MCF 10A (cell line): ENCODE measurements around the gene ABHD5. TPM values are rescaled to one million over a fixed set of nuclear protein-coding genes. Genes with fewer than 3 reads are reported as not detected.

ENCODE experiments used
- BruUV-seq: library from RNA; stranded (reverse); fragments of 400-500 nt; replicated peaks from 2 replicates; lab custom pipeline; 2021; lab: Mats Ljungman, UMichigan
- CTCF ChIA-PET: fragments of 300-600 bp; sonication (Branson Sonifier 250); formaldehyde crosslinking; extraction: SDS; loops from one replicate; lab custom pipeline; 2021; ENCODE audit warnings: antibody characterized with exemption, inconsistent platforms; lab: Yijun Ruan, JAX
- POLR2A ChIA-PET: fragments of 300-600, 350-650 bp; sonication (Branson Sonifier 250); formaldehyde crosslinking; extraction: SDS; loops from one replicate; lab custom pipeline; 2020; ENCODE audit warnings: antibody characterized with exemption, inconsistent platforms; lab: Yijun Ruan, JAX
- DNase-seq: peaks from one replicate; pipeline ENCODE4 v3.0.0-alpha.2; 2018; ENCODE audit not compliant: unreplicated experiment
- H3K27ac Mint-ChIP-seq: one replicate; pipeline ENCODE4 v1.8.0; 2022; ENCODE audit warnings: mild to moderate bottlenecking, low read depth, mixed read lengths; ENCODE audit not compliant: unreplicated experiment
- H3K27me3 Mint-ChIP-seq: one replicate; pipeline ENCODE4 v1.8.0; 2022; ENCODE audit warnings: mixed read lengths; ENCODE audit not compliant: insufficient read depth, unreplicated experiment
- H3K36me3 Mint-ChIP-seq: one replicate; pipeline ENCODE4 v1.8.0; 2022; ENCODE audit warnings: mild to moderate bottlenecking, moderate library complexity, mixed read lengths; ENCODE audit not compliant: insufficient read depth, unreplicated experiment
- H3K4me1 Mint-ChIP-seq: one replicate; pipeline ENCODE4 v1.8.0; 2022; ENCODE audit warnings: mixed read lengths; ENCODE audit not compliant: insufficient read depth, unreplicated experiment
- H3K4me3 Mint-ChIP-seq: one replicate; pipeline ENCODE4 v1.8.0; 2022; ENCODE audit warnings: mild to moderate bottlenecking, moderate library complexity, mixed read lengths; ENCODE audit not compliant: unreplicated experiment
- H3K9me3 Mint-ChIP-seq: one replicate; pipeline ENCODE4 v1.8.0; 2022; ENCODE audit warnings: mixed read lengths; ENCODE audit not compliant: unreplicated experiment
- CTCF ChIP-seq: fragments of 200-600 bp; IDR thresholded peaks from one replicate; pipeline ENCODE4 v1.8.0; 2022; ENCODE audit warnings: antibody characterized with exemption, mild to moderate bottlenecking; ENCODE audit not compliant: unreplicated experiment
- intact Hi-C: fragments of 100-400 bp; cut with micrococcal nuclease; formaldehyde crosslinking; loops from 2 replicates; pipeline ENCODE4 v1.14.1; 2022
- total RNA-seq: library from RNA; stranded (reverse); gene quantifications from 2 replicates; pipeline ENCODE4 v1.2.3, GENCODE V29; 2022

The ABHD5 gene
- total RNA-seq, 1 experiment from 2014 or later = 32.6 TPM

GRCh38 chr3:43736558-43737440, 46.1 kb downstream of the ABHD5 start:
- Mint-ChIP-seq H3K27ac (peak overlapping the region; percentile 9), H3K4me1 (peaks cover 9% of the 10 kb centered on the region), H3K9me3 (no peaks in the 10 kb centered on the region), H3K27me3 (no peaks in the 10 kb centered on the region), H3K36me3 (peaks cover 22% of the 10 kb centered on the region), H3K4me3 (no peak overlapping the region)
- TF ChIP-seq CTCF = no peak
- DNase-seq = peak; percentile 22
- ChIA-PET CTCF (interaction anchor here (0.6 to 1.0 kb wide), 3 partner anchors 38 to 241 kb away, joined by 3 to 4 read pairs (median 3); no protein-coding TSS in a partner anchor), POLR2A (interaction anchor here (0.6 to 1.6 kb wide), 2 partner anchors 14 to 47 kb away, joined by 3 to 4 read pairs; no protein-coding TSS in a partner anchor)
- intact Hi-C loops = no loop called here
- BruUV-seq = no TSS peak

GRCh38 chr3:43738305-43738704, 47.6 kb downstream of the ABHD5 start:
- Mint-ChIP-seq H3K27me3 (no peaks in the 10 kb centered on the region), H3K4me1 (peaks cover 5% of the 10 kb centered on the region), H3K27ac (no peak overlapping the region), H3K9me3 (no peaks in the 10 kb centered on the region), H3K4me3 (no peak overlapping the region), H3K36me3 (peaks cover 11% of the 10 kb centered on the region)
- ChIA-PET CTCF (interaction anchor here (0.8 to 1.0 kb wide), 2 partner anchors 9 to 48 kb away, joined by 4 read pairs; no protein-coding TSS in a partner anchor), POLR2A (interaction anchor here (1.4 to 1.6 kb wide), 2 partner anchors 8 to 30 kb away, joined by 3 to 6 read pairs; no protein-coding TSS in a partner anchor)
- intact Hi-C loops = no loop called here
- BruUV-seq = no TSS peak
- no peak for TF ChIP-seq CTCF
- DNase-seq = no peak

GRCh38 chr3:43742920-43743319, 52.2 kb downstream of the ABHD5 start:
- Mint-ChIP-seq H3K36me3 (no peaks in the 10 kb centered on the region), H3K4me1 (no peaks in the 10 kb centered on the region), H3K27me3 (no peaks in the 10 kb centered on the region), H3K9me3 (peaks cover 11% of the 10 kb centered on the region), H3K27ac (peak overlapping the region; percentile 65), H3K4me3 (no peak overlapping the region)
- POLR2A ChIA-PET = interaction anchor here (0.8 to 0.9 kb wide), 3 partner anchors 11 to 241 kb away, joined by 3 read pairs; no protein-coding TSS in a partner anchor
- DNase-seq = peak; percentile 28
- intact Hi-C loops = loop anchor here (1.0 kb wide), 1 partner anchor 199 kb away; no protein-coding TSS in a partner anchor
- no TSS peak for BruUV-seq
- CTCF ChIA-PET = interaction anchor here (0.7 to 0.9 kb wide), 2 partner anchors 53 to 55 kb away, joined by 3 to 5 read pairs; no protein-coding TSS in a partner anchor
- peak; percentile 26 for TF ChIP-seq CTCF

GRCh38 chr3:43747641-43748040, 56.9 kb downstream of the ABHD5 start:
- CTCF ChIA-PET = interaction anchor here (0.8 to 1.1 kb wide), 2 partner anchors 10 to 21 kb away, joined by 4 read pairs; no protein-coding TSS in a partner anchor
- intact Hi-C loops = no loop called here
- no peak overlapping the region for H3K4me3 Mint-ChIP-seq
- no peaks in the 10 kb centered on the region for H3K27me3 Mint-ChIP-seq
- H3K9me3 Mint-ChIP-seq = peaks cover 11% of the 10 kb centered on the region
- POLR2A ChIA-PET = no interaction called here
- BruUV-seq = no TSS peak
- H3K36me3 Mint-ChIP-seq = no peaks in the 10 kb centered on the region
- H3K4me1 Mint-ChIP-seq = no peaks in the 10 kb centered on the region
- DNase-seq = no peak
- TF ChIP-seq CTCF = no peak
- H3K27ac Mint-ChIP-seq = peak overlapping the region; percentile 72
